ENCODE measurements around the gene CPHXL.

Gene CPHXL

DNA sequence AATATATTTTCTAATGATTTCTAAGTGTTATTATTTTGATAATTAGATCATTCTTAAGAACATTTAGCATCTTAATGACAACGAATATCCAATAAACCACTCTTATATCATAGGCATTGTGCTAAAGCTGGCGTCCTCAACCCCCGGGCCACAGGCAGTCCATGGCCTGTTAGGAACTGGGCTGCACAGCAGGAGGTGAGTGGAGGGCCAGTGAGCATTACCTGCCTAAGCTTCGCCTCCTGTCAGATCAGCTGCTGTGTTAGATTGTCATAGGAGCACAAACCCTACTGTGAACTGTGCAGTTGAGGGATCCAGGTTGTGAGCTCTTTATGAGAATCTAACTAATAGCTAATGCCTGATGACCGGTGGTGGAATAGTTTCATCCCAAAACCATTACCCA lies 28.7 kb downstream of the CPHXL start:
- no peak for DNase-seq

DNA sequence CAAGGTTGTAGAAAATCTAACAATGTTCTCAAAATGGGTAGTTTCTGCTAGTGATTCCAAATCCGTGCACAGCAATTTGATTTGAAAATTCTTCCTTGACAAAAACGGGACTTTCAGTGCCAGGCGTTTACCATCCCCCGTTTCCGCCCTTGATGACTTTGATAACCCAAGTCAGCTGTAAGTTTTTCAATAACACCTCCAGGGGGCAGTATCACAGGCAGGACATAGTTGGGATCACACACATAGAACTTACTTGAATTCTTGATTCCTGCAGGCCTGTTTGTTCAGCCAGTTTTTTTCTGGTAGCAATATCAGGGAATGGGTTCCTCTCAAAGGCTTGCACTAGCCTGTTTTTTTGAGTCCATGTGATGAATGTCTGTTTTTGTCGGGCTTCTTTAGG lies 30.6 kb downstream of the CPHXL start:
- no peak for DNase-seq

DNA sequence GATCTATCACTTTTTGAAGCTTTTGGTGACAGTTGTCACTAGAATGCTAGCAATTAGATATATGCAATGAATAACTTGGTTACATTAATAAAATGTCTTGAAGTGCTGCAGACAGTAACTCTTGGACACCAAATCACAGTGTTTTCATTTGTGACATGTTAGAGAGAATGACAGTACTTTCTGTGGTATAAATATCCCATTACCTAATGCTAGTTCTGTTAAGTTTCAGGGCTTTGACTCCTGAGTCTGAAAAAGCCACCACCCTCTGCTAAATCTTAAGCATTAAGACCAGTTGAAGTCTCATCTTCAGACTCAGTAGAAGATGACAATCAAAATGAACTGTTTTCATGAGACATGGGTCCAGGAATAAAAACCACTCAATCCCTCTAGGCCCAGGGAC lies 38.9 kb downstream of the CPHXL start:
- DNase-seq = no peak

DNA sequence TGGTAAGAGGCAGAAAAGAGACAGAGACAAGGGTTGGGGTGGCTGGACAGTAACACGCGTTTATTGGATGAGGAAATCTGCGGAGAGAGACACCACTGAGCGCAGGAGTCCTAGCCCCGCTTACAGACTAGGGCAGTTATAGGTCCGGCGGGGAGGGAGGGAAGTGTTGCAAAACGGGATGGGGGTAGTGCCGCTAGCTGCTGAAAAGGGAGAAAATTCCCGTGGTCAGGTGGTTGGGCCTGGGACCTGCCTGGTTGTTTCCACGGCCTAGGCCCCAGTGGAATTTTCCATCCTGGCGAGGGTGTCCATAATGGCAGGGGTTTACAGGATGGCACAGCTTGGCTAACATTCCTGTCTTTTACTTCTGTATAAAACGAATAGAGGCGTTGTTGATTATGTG lies 44.0 kb downstream of the CPHXL start:
- DNase-seq = no peak

DNA sequence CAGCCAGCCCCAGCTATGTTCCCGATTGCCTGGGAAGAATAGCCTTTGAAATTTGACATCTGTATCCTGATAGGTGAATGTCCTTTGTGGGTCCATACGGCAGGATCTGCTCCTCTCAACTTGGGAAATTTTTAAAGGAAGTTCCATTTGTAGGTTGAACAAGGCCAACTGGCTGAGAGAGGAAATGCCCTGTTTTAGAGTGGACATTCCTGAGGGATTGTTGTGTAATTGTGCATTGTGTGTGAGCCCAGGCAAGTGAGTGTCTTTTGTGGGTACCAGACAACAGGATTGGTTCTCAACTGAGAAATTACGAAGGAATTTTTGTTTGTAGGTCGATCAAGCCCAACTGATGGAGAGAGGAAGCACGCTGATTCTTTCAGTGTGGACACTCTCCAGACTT lies 46.9 kb downstream of the CPHXL start:
- no peak for DNase-seq

DNA sequence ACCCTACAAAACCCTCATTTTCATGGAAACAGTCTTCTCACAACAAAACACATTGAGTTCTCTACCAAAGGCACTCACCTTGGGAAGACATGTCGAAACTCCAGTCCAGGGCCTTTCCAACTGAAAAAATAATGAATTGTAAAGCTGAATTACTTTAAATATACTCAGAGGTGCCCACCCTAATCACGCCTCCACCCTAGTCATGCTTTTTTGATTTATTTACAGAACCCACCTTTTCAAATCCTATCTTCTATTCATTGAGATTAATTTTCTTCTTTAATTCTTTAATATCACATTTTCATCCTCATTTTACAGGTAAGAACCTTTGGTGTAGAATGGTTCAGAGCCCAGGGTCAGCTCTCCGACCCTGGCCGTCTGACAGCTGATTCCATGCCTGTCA lies 49.4 kb downstream of the CPHXL start, which contains the start of gene CPHXL2:
CPHXL2 (minus strand) TSS at position 101 of the 400 bp plus-strand sequence; CDS start at position 91, 10 bp downstream.
- no peak for DNase-seq

DNA sequence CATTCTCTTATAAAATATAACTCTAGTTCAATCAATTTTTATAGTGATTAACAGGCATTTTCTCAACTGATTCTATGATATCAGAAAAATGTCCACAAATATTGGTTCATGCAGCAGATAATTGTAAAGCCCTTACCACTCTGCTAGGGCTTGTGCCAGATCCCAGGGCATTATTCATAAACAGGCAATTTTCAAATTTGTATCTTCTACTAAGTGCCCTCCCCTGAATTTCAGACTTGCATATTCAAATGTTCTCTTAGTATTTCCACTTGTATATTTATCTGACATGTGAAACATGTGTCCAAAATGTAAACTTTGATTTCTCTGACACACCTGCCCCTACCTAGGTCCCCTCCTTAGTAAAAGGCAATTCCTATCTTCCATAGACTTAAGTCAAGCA lies 58.8 kb downstream of the CPHXL start:
- DNase-seq = no peak
